SK-N-MC (cell line): ENCODE measurements around the gene CCKAR.

ENCODE experiments used
- EZH2 ChIP-seq: fragments of 200-600 bp; sonication (generic); IDR thresholded peaks from one replicate; pipeline ENCODE4 v1.6.1; 2017; ENCODE audit warnings: antibody characterized with exemption
- POLR2AphosphoS5 ChIP-seq: IDR thresholded peaks from 2 replicates; pipeline ENCODE4 v1.6.1; 2012; ENCODE audit warnings: mild to moderate bottlenecking, low read depth, low read length, borderline replicate concordance

DNA sequence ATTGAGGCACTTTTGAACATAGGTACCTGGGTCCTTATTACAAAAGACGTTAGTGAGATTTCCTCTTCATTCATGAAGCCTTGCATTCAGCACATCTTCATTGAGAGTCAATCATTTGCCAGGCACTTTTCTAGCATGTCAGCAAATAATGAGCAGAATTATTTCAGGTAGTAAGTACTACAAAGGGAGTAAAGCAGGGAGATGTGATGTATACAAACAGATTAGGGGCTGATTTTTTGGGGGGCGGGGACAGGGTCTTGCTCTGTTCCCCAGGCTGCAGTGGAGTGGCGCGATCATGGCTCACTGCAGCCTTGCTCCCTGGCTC lies 638 bp upstream of the CCKAR start:
- TF ChIP-seq POLR2AphosphoS5 = no peak
- TF ChIP-seq EZH2 = no peak
